C4-2B (cell line): ENCODE measurements around the gene SCUBE1.

ENCODE experiments used
- CTCF ChIP-seq: fragments of 450-650 bp; conservative IDR thresholded peaks from 2 replicates; pipeline ENCODE4 v1.5.1; 2017; ENCODE audit warnings: mild to moderate bottlenecking
- ZFX ChIP-seq: fragments of 450-650 bp; IDR thresholded peaks from 2 replicates; pipeline ENCODE4 v1.6.1; 2017

- no peak for TF ChIP-seq CTCF
- TF ChIP-seq ZFX, result no peak
Measured at GRCh38 chr22:43267981-43268660, 75.1 kb downstream of the SCUBE1 start.
